ENCODE data around the gene VTI1A.

VTI1A gene

DNA sequence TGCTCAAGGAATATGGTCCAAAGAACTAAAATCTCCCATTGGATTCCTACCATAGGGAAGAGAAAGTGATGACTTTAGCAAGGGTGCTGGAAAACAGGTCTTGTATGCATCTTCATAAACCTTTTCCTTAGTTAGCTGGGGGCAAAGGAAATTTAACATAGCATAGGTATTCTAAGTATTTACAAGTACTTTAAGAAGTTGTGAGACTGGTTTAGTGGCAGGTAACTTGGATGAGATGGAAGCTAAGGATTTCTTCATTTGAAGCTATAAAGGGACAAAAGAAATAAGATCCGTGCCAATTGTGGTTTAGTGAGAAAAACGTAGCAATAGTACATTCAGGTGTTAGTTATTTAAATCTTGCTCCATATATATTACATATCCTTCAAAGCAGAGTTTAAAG lies 319.6 kb downstream of the VTI1A start:
- no peak for DNase-seq

DNA sequence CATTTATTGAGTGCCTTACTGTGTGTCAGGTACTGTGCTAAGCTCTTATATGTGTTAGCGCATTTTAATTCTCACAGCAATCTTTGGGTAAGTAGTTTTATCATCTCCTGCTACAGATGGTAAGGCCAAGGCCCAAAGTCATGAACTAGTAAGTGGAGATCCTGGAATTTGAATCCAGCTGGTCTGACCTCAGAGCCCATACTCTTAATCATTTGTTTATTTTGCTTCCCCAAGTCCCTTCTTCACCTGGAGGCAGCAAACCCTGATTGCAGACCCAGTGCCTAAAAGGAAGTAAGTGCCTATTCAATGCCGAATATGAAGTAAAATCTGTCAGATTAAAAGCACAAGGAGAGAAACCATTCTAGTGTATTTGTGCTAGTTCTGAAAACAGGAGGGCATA lies 320.1 kb downstream of the VTI1A start:
- no peak for DNase-seq

DNA sequence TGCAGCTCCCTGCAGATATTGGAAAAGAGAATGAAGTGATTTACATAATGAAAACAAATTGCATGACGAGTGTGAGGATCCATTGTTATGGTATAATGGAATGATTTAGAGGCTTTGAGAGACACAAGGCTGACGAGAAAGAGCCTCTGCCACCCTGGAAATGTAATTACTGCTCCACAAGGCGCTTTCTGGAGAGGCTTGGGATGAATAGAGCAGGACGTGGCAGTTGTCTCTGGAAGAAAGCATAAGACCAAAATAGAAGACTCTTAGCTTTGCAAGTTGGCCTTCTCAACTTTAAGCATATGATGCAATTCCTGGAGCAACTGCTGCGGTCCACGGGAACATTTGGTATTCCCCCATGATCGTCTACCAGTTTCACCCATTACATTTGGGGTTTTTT lies 321.1 kb downstream of the VTI1A start:
- DNase-seq = no peak

DNA sequence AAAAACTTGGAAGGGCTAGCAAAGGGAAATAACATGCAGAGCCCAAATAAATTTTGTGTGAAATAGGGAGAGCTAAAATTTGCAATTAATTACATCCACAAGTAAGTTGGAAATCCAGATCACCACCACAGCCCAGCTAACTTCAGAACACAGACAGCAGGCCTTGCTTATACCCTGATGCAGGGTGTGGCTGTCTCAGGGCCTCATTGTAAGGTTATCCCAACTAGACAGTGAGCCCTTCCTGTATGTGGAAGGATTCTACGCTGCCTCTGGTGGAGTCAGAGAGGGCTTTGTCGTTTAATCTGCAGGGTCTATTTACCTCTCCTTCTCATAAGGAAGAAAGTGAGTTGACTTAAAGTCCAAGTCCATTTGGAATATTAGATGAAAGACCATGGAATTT lies 322.1 kb downstream of the VTI1A start:
- DNase-seq = no peak

DNA sequence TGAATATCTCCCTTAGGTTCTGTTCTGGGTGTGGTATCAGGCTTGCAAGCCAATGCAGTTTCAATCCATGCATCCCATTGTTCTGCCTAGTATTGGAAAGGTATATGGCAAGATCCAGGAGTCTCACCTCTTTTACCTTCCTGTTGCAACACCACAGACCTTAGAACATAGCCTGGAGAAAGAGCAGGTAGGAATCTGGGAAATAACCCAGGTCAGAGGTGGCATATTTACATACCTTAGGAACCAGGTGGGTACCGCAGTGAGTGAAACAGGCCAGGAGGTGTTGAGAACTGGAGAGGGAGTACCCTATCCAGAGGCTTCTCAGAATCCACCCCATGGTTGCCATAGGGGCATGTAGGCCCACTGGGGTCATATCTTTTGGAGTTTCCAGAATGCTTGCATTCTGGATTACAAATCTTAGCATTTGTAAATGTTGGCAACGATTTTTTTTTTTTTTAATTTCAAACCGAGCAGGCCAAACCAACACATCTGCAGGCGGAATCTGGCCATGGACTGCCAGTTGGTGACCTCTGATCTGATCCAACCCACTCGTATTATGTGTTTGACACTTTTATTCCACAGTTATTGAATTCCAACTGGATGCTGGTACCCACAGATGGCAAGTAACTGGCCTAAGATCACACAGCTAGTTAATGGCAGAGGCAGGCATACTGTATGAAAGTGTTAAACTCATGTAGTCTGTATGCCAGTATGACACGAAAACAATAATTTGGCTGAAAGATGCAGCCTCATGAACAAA lies 322.8 kb downstream of the VTI1A start:
- no peak for DNase-seq

DNA sequence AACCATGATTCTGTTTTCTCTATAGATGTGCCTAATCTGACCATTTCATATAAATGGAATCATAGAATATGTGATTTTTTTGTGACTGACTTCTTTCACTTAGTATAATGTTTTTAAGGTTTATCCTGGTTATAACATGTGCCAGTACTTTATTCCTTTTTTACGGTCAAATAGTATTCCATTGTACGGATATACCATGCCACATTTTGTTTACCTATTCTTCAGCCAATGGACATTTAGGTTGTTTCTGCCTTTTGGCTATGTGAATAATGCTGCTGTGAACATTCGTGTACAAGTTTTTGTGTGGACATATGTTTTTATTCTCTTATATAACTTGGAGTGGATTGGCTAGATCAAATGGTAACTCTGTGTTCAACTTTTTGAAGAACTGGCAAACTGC lies 324.7 kb downstream of the VTI1A start:
- DNase-seq = no peak

DNA sequence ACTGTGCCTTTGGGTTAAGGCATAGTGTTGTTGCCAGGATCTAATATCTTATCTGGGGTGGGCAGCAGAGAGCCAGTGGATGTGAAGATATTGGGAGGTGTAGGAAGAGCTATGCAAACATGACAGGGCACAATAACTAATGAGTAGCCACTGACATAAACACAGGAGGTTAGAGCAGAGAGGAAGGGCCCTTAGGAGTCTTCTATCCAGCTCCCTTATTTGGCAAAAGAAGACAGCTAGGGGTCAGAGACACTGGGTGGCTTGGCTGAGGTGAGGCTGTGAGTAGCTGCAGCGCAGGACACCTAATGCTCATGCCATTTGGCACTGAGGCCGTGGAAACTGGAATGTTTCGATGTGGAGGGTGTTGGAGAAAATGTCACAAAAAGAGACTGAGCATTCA lies 326.8 kb downstream of the VTI1A start:
- no peak for DNase-seq

DNA sequence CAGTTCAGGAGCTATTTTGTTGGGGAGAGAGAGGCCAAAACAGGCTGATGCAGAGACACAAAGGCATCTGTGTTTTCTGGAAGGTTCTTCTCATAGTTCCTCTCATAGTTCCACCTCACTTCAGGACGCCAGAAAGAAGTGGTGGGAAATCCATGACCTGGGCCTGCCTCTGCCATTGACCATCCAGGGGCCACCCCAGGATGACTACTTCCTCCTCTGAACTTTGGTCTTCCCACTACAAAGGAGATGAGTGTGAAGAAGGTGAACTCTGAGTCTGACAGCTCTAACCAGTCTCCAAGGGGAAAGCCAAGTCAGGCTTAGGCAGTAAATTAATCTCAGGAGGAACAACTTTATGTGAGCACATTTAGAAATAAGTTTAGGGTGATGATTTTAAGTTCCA lies 327.2 kb downstream of the VTI1A start:
- DNase-seq = no peak

DNA sequence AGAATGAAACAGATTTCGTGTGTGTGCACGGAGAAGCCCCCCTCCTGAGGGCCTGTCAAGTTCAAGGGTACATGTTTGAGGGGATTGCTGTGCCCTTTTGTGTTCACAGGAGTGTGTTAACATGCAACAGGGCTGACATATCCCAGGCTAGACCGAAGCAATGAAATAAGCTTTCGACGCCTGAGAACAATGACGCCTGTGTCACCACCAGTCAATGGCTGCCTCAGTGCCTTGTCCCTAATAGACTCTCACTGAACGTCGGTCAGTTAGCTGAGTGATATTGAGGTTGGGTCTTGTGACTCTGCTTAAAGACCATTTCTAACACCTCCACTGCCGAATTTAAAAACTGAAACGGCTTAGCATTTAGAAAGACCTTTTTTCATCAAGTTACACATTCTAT lies 327.8 kb downstream of the VTI1A start:
- DNase-seq = no peak

DNA sequence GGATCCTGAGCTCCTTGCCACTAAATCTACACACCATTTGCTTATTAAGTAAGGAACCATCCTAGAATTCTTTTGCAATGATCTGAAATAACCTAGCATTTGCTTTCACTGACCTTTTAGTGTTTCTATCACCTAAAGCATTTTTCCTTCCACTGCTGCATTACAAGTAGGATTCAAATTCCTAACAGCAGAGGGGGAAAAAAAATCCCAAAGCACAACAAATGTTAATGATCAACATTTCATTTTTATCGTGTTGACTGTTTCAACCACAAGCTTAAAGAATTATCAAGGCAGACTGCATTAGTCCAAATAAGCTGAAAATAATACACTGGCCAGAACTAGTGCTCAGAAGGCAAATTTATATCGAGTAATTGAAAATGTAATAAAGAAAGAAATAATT lies 328.4 kb downstream of the VTI1A start:
- DNase-seq = no peak

DNA sequence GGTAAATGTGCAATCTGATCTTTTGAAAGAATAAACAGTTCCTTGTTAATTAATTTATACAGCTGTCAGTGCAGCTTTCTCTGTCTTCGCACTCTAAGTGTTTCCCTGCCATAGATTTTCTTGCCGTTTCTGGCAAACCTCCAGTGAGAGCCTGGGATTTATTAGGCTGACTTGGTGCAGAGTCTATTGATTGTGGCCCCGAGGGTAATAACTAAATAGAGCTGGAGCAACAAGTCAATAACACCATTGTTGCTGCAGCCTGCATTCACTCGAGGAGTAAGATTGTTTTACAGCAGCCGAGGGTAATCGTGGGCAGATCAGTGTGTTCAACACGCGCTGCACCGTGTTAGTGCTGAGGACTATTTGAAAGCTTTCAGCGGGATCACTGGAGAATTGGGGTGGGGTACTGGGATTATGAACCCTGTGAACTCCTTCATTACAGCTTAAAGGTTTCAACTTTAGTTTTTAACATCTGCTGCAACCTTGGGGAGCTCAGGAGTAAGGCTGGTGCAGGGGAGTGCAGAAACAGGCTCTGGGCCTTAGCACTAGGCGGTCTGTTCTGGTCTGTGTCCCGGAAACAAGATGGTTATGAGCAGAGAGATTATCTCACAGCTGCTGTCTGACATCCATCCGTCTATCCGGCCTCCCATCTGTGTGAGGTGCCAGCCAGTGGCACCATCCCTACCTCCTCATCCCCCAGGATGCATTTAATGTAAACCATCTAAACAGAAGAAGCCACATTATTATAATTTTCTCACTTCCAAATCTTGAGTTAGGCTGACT lies 329.1 kb downstream of the VTI1A start:
- DNase-seq = no peak

DNA sequence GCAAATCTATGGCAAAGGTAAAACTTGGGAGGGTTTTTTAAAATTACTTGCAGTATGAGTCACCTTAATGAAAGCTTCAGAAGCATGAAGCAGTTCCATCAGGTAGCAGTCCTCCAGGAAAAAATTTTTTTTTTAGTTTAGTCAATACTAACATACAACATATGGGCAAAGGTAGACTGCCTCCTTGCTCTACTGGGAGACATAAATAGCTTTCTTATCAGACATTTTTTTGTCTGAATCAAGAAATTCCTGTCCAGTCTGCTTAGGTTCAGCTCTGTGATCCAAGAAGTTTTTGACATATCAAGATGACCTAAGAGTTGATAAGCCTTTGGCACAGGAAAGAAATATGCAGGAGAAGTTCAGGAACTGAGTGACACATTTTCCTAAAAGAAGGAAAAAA lies 331.6 kb downstream of the VTI1A start:
- DNase-seq = no peak

DNA sequence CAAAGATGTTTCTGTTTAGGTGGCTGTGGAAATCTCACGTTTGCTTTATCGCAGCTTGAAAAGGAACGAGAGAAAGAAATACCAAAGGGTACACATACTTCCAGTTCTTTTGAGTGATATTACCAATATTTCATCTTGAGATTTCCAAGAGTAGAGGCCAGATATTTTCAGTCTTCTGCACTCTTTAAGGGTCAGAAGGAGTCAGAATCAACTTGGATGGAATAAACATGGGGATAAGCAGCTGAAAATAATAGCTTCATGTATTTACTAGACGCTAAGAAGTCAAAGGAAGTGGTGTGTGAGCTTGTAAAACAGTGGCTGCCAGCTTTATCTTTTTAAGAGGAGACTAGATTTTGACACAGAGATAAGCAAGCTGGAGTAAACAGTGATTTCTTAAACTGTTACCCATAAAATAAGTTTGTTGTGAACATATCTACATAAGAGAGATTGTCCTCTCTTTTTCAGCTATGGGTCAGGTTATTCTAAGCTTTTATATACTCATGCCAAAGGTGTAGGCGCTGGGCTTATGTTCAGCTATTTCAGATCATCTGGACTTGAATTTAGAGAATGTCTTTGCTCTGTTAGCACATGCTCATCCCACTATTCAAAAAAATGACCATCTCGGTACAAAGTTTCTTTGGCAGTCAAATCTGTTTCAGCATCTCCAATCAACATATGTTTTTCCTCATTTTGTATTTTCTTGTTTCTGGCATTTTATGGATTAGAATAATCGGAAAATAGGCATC lies 332.2 kb downstream of the VTI1A start:
- DNase-seq = no peak

DNA sequence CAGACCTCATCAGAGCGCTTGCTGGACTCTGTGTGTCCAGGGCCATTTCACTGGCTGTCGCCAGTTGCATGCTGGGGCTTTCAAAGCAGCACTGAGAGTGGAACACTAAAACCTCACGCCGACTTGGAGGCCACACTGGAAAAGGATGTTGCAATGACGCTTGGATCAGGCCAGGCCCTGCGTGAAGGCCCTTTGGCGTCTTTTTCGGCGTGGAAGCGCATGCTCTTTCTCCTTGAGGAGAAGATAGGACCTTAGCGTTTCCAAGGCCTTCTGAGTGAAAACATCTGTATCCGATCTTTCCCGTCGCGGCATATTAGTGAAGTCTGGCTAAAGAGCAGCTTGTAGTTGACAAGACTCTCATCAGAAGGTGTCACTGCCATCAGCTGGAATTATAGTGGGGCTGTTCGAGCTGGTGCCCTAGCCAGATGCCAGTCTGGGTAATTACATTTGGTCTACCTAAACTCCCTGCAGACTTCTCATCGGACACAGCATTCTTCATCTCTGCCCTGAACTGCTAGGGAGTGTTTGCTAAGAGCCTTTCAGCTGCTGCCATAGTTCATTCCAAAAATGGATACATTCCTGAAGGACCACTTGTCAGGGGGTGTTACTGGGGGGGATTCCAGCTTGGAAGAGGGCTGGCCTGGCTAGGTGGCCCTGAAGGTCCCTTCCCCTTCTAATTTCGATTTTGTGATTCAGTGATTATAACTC lies 335.3 kb downstream of the VTI1A start:
- DNase-seq = no peak

DNA sequence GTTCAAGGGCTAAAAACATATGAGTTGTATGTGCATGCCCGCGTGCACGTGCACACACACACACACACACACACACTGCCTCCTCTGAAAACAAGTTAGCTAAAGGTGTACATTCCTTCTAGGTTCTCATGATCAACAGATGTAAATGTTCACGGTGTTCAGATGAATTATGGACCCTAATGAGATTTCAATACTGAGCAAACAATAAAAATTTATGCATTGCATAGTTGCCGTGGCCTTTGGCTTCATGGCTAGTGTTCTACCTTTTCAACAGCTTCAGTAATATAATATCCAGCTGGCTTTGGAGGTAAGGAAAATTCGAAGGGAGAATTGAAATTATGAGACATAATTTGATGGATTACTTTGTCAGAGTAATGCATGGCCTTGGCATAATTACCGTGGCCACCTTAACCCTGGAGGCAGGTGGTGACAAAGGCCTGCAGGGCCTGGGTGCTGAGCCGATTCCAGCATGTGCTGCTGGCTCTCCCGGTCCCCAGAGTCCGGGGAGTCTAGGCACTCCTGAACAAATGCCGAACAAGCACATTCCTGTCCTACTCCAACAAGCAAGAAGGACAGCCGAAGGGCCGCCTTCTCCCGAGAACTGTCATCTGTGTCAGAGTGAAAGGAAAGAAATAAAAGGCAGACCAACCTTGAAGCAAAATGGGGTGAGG lies 336.5 kb downstream of the VTI1A start:
- no peak for DNase-seq

DNA sequence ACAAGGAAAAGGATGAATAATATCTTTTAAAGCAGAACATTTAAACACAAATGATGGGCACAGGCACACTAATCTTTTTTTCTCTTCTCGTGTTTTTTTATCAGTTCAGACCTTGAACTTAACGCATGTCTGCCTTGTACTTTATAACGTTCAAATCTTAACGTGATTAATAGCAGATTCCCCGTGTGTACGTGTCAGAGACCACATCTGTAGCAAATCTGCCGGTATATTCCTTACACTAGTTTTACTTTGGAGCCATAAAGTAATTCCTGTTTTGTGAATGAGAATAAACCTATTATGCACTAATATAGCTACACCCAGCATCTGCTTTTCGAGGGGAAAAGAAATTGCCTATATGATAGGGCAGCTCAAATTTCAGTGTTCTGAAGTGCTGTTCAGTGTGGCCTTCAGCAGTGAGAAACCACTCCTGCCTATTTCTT lies 337.0 kb downstream of the VTI1A start:
- DNase-seq = no peak

DNA sequence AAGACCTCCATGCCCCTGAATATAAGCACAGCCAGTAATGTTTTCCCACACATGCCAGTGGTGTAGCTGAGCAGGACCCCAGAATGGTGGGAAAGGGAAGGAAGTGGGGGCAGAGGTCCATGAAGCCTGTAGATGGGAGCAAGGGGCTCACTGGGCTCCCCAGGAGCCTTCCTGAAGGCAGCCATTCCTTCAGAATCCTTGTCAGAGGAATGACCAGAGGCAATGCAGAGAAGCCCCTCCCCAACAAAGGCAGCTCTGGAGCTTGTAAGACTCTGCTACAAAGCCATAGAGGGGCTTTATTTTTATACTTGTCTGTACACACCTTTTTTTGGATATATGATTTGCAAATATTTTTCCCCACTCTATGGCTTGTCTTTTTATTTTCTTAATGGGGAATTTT lies 338.1 kb downstream of the VTI1A start:
- DNase-seq = no peak

DNA sequence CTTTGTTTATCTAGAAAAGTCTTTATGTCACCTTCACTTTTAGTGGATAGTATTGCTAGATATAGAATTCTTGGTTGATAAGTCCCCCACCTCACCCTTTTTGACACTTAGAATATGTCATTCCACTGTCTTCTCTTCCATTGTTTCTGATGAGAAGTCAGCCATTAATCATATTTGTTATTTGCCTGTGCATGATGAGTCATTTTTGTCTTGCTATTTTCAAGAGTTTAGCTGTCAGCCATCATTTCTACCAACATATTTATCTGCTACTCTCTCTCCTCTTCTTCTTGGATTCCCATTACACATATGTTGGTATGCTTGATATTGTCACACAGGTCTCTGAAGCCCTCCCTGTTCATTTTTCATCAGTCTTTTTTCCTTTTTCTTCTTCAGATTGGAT lies 342.2 kb downstream of the VTI1A start:
- no peak for DNase-seq

DNA sequence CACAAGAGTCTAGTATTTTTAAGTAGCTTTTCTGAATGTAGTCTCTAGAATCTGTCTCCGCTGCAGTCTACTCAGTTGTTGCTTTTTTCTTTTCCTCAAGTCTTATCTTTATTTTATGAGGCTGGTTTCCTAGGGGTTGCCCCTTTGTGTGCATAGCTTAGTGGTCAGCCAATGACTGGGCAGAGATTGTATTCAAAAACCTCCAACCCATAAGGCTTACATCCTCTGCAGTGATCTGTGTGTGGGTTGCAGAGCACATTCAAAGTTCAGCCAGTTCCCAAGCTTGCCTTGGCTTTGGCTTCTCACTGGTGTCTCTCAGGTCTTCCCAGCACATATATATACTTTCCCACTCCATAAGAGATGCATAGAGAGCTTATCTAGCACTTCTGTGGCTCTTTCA lies 343.0 kb downstream of the VTI1A start:
- DNase-seq = no peak

DNA sequence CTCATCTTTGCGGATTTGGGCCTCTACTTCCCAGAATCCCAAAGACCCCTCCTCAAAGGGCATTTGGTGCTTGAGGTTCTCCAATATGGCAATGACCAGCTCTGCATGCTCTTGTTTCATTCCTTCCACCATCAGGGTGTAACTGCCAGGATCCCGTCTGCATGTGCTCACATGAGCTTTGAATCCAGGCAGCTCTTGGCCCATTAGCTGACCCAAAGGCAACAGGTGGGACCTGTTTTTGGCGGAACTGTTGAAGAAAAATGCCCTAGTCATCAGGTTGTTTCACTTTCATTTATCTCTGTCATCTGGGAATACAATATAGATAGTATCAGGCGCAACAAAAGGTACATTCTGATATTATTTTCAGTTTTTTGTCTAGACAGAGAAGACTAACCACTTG lies 343.9 kb downstream of the VTI1A start:
- DNase-seq = no peak

DNA sequence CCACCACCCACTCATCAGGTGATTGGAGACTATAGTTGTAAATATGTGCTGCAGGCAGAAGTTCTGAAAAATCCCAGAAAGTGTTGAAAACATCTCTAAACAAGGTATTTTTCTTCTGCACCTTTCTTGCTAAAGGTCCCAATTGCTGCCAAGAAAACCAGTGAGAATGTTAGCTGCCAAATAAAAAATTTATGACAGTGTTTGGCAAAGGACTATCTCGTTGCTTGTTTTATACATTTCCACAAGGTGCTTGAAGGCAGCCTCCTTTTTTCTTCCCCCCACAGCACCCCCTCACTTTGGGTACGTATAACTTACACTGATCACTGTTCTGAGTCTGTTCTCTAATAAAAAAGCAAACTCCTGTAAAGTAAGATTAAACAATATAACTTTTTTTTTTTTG lies 344.4 kb downstream of the VTI1A start:
- no peak for DNase-seq

DNA sequence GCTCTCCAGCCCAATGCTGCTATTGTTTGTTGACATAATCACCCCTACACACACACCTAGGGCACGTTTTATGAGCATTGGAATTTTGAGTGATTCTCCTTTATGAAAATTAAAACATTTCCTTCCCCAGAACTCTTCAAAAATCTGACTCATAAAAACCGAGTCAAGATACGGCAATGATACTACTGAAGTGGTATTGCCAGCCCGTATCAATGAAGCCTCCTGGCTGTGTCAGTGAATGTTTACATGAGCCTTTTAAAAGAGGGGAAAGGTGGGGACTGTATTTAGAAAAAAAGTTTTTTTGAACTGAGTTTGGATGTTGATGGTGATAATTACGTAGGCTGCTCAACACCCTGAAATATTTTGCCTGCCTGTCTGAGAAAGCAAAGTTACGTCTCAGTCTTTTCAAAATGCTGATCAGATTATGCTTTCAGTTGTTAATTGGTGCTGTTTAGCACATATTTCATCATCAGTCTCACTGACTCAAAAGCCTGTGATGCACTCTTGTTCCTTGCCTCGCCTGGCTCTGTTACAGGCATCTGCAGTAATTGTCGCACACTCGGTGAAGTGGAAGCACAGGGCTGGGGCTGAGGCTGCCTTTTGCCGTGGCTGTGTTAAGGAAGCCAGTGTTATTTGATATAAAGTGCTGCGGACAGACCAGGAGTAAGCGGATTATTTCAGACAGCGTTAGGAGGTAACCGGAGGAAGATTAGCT lies 345.6 kb downstream of the VTI1A start:
- no peak for DNase-seq
